HCT116 (cell line): ENCODE data around the gene GPSM3. TPM values are rescaled to one million over a fixed set of nuclear protein-coding genes. Genes with fewer than 3 reads are reported as not detected.

Experiments used
- ATAC-seq: fragments of 200-7000 bp; cut with Tn5 transposase; 2 replicates; pipeline ENCODE4 v1.9.1; 2020; ENCODE audit warnings: mild to moderate bottlenecking, moderate library complexity
- BruUV-seq: library from RNA; stranded (reverse); fragments of 400-500 nt; replicated peaks from 2 replicates; lab custom pipeline; 2021; lab: Mats Ljungman, UMichigan
- CTCF ChIA-PET: fragments of 300-600 bp; sonication (Branson Sonifier 250); formaldehyde crosslinking; loops from one replicate; lab custom pipeline; 2021; ENCODE audit warnings: antibody characterized with exemption; lab: Charles Lee
- POLR2A ChIA-PET: fragments of 300-600, 350-600 bp; sonication (Branson Sonifier 250); formaldehyde crosslinking; loops from one replicate; lab custom pipeline; 2021; ENCODE audit warnings: antibody characterized with exemption; lab: Charles Lee
- RAD21 ChIA-PET, 2 experiments: fragments of 300-600 bp; sonication (Branson Sonifier 250); formaldehyde crosslinking; loops; one replicate each; lab custom pipeline; 2023; ENCODE audit warnings: low total read pairs in 2 of 2; ENCODE audit not compliant: uncharacterized antibody in 2 of 2, unreplicated experiment in 2 of 2, low non-redundant PET in 1 of 2; lab: Charles Lee
- DNase-seq: peaks from one replicate; pipeline ENCODE4 v3.0.0-alpha.2; 2010; ENCODE audit warnings: low read depth, low spot score
- H2AFZ ChIP-seq: fragments of 200-600 bp; shearing (Covaris generic), sonication (generic); 2 replicates; pipeline ENCODE4 v1.6.1; 2017; ENCODE audit warnings: low read depth, mixed run types, mixed read lengths, antibody characterized with exemption, low read length; ENCODE audit not compliant: poor library complexity, severe bottlenecking
- H3K27ac ChIP-seq: 2 replicates; pipeline ENCODE4 v1.5.1; 2012; ENCODE audit warnings: low read depth, low read length
- H3K27me3 ChIP-seq: fragments of 200-600 bp; sonication (generic); 2 replicates; pipeline ENCODE4 v1.6.1; 2016; ENCODE audit warnings: mixed run types, low read length, mixed read lengths; ENCODE audit not compliant: insufficient read depth
- H3K36me3 ChIP-seq, 2 experiments: fragments of 200-500 bp in 1 of 2; fragments of 200-600 bp in 1 of 2; sonication (Bioruptor generic) in 1 of 2; sonication (generic) in 1 of 2; 2 replicates each; pipeline versions ENCODE4 v1.5.1 to v1.6.1; 2014 to 2016; ENCODE audit warnings: low read length in 2 of 2, inconsistent platforms in 1 of 2, mixed read lengths in 1 of 2, mixed run types in 1 of 2; ENCODE audit not compliant: insufficient read depth in 2 of 2, control insufficient read depth in 1 of 2
- H3K4me1 ChIP-seq, 2 experiments: fragments of 200-600 bp in 1 of 2; sonication (generic) in 1 of 2; 2 replicates each; pipeline versions ENCODE4 v1.5.1 to v1.6.1; 2012 to 2017; ENCODE audit warnings: low read length in 2 of 2, inconsistent platforms in 1 of 2, mild to moderate bottlenecking in 1 of 2, mixed read lengths in 1 of 2, mixed run types in 1 of 2, moderate library complexity in 1 of 2; ENCODE audit not compliant: insufficient read depth in 2 of 2, control insufficient read depth in 1 of 2
- H3K4me2 ChIP-seq: fragments of 200-600 bp; sonication (generic); 2 replicates; pipeline ENCODE4 v1.6.1; 2017; ENCODE audit warnings: mixed run types, low read length, mixed read lengths
- H3K4me3 ChIP-seq, 2 experiments: fragments of 200-600 bp in 1 of 2; sonication (generic) in 1 of 2; replicated peaks in 1 of 2; 2 replicates each; pipeline ENCODE4 v1.5.1; 2011 to 2016; ENCODE audit warnings: low read length in 2 of 2, control low read depth in 1 of 2, low read depth in 1 of 2, mild to moderate bottlenecking in 1 of 2, mixed read lengths in 1 of 2, mixed run types in 1 of 2
- H3K79me2 ChIP-seq: fragments of 200-600 bp; sonication (generic); 2 replicates; pipeline ENCODE4 v1.6.1; 2017; ENCODE audit warnings: mild to moderate bottlenecking, mixed run types, low read length, moderate library complexity, mixed read lengths; ENCODE audit not compliant: insufficient read depth
- H3K9ac ChIP-seq: fragments of 200-600 bp; sonication (generic); 2 replicates; pipeline ENCODE4 v1.6.1; 2016; ENCODE audit warnings: low read length, mixed read lengths
- H3K9me2 ChIP-seq: fragments of 200-600 bp; sonication (generic), shearing (Covaris generic); 2 replicates; pipeline ENCODE4 v1.6.1; 2017; ENCODE audit warnings: mixed run types, mild to moderate bottlenecking, moderate library complexity; ENCODE audit not compliant: insufficient read depth
- H3K9me3 ChIP-seq, 2 experiments: fragments of 200-500 bp in 1 of 2; fragments of 200-600 bp in 1 of 2; sonication (Bioruptor generic) in 1 of 2; sonication (generic) in 1 of 2; 2 replicates each; pipeline ENCODE4 v1.6.1; 2014 to 2017; ENCODE audit warnings: low read length in 2 of 2, mixed read lengths in 2 of 2, inconsistent platforms in 1 of 2, low read depth in 1 of 2, mild to moderate bottlenecking in 1 of 2, mixed run types in 1 of 2, moderate library complexity in 1 of 2; ENCODE audit not compliant: control insufficient read depth in 1 of 2, insufficient read depth in 1 of 2
- H4K20me1 ChIP-seq: fragments of 200-600 bp; sonication (generic), shearing (Covaris generic); 2 replicates; pipeline ENCODE4 v1.6.1; 2017; ENCODE audit warnings: mixed run types, mild to moderate bottlenecking, moderate library complexity; ENCODE audit not compliant: insufficient read depth
- ELF1 ChIP-seq: IDR thresholded peaks from 2 replicates; pipeline ENCODE4 v1.6.1; 2012; ENCODE audit warnings: low read depth, borderline replicate concordance
- FOSL1 ChIP-seq: IDR thresholded peaks from 2 replicates; pipeline ENCODE4 v1.6.1; 2012; ENCODE audit warnings: low read depth
- JUND ChIP-seq: IDR thresholded peaks from 2 replicates; pipeline ENCODE4 v1.6.1; 2012
- SP1 ChIP-seq: IDR thresholded peaks from 2 replicates; pipeline ENCODE4 v1.6.1; 2012; ENCODE audit warnings: low read depth
- SRF ChIP-seq: IDR thresholded peaks from 2 replicates; pipeline ENCODE4 v1.6.1; 2012; ENCODE audit warnings: low read depth
- intact Hi-C: fragments of 100-400 bp; cut with micrococcal nuclease; formaldehyde crosslinking; loops from 2 replicates; pipeline ENCODE4 v1.10.0; 2022
- total RNA-seq: library from RNA; stranded (reverse); gene quantifications from one replicate; pipeline ENCODE4 v1.2.1, GENCODE V29; 2021; ENCODE audit not compliant: unreplicated experiment
- TF ChIP-seq, protein P1 (sequence below): IDR thresholded peaks from 2 replicates; pipeline ENCODE4 v1.6.1; 2012
- TF ChIP-seq, protein P2 (sequence below): IDR thresholded peaks from 2 replicates; pipeline ENCODE4 v1.6.1; 2012; ENCODE audit warnings: low read depth

The GPSM3 gene
- total RNA-seq, 1 experiment from 2014 or later, result 1.2 TPM

DNA sequence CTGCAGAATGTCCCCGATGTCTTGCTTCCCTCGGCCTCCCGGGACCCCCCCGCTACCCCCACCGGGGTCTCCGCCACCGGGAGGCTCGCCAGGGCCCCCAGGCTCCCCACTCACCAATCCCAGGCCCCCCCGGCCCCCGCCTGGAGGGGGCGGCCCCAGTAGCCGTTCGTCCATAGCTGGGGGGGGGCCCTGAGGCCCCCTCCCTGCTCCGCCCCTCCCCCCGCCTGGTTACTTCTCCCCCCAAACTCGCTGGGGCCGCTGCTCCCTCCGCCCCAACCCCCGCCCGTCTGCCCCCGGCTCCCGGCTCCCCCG lies 2.7 kb downstream of the GPSM3 start:
- Histone ChIP-seq H3K36me3 (peaks cover 0 to 3% of the 10 kb centered on the region in 2 experiments; a peak in 2 of 4 replicates), H3K4me2 (peak overlapping the region; percentile 81), H3K27me3 (no peaks in the 10 kb centered on the region), H3K9me2 (no peaks in the 10 kb centered on the region), H3K9ac (peak overlapping the region; percentile 87), H3K79me2 (peaks cover 13% of the 10 kb centered on the region), H3K4me3 (peak overlapping the region; percentile 80 to 84), H3K9me3 (no peaks in the 10 kb centered on the region), H4K20me1 (no peaks in the 10 kb centered on the region), H3K27ac (peak overlapping the region; percentile 81), H3K4me1 (peaks cover 20 to 61% of the 10 kb centered on the region in 2 experiments), H2AFZ (no peak overlapping the region)
- RAD21 ChIA-PET, result no interaction called here
- TF ChIP-seq, protein P1, sequence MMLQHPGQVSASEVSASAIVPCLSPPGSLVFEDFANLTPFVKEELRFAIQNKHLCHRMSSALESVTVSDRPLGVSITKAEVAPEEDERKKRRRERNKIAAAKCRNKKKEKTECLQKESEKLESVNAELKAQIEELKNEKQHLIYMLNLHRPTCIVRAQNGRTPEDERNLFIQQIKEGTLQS, result no peak
- TF ChIP-seq SP1 (no peak), ELF1 (no peak), FOSL1 (no peak), SRF (no peak), JUND (no peak)
- TF ChIP-seq, protein P2, sequence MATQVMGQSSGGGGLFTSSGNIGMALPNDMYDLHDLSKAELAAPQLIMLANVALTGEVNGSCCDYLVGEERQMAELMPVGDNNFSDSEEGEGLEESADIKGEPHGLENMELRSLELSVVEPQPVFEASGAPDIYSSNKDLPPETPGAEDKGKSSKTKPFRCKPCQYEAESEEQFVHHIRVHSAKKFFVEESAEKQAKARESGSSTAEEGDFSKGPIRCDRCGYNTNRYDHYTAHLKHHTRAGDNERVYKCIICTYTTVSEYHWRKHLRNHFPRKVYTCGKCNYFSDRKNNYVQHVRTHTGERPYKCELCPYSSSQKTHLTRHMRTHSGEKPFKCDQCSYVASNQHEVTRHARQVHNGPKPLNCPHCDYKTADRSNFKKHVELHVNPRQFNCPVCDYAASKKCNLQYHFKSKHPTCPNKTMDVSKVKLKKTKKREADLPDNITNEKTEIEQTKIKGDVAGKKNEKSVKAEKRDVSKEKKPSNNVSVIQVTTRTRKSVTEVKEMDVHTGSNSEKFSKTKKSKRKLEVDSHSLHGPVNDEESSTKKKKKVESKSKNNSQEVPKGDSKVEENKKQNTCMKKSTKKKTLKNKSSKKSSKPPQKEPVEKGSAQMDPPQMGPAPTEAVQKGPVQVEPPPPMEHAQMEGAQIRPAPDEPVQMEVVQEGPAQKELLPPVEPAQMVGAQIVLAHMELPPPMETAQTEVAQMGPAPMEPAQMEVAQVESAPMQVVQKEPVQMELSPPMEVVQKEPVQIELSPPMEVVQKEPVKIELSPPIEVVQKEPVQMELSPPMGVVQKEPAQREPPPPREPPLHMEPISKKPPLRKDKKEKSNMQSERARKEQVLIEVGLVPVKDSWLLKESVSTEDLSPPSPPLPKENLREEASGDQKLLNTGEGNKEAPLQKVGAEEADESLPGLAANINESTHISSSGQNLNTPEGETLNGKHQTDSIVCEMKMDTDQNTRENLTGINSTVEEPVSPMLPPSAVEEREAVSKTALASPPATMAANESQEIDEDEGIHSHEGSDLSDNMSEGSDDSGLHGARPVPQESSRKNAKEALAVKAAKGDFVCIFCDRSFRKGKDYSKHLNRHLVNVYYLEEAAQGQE, result no peak
- DNase-seq, result no peak
- intact Hi-C loops, result no loop called here
- CTCF ChIA-PET, result no interaction called here
- peak; percentile 5; the same call in 1 of the 2 replicates for ATAC-seq
- POLR2A ChIA-PET, result interaction anchor here (1.0 to 1.2 kb wide), 2 partner anchors 11 to 62 kb away, joined by 3 to 4 read pairs; partner anchors contain the start of gene ATF6B
- no TSS peak for BruUV-seq
